AG20443 (cell line): ENCODE results near the gene FAM50A.

Experiments used
- DNase-seq: peaks from one replicate; pipeline ENCODE4 v3.0.0; 2012; ENCODE audit warnings: low spot score, mixed read lengths

The FAM50A gene

GRCh38 chrX:154440623-154441357, 3.2 kb upstream of the FAM50A start:
- no peak for DNase-seq

DNA sequence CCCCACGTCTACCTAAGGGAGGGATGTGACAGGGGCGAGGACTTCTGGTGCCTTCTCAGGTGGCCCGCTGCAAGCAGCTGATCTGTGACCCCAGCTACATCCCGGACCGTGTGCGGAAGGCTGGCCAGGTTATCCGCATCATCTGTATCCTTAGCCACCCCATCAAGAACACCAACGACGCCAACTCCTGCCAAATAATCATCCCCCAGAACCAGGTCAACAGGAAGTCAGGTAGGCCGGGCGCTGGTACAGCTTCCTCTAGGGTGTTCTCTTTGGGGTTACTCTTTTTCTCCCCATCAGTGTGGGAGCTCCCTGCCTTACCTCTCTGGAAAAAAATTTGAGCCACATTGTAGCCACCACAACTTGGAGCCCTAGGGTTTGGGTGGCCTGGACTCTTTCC, 2.4 kb upstream of the FAM50A start:
- DNase-seq, result no peak

DNA sequence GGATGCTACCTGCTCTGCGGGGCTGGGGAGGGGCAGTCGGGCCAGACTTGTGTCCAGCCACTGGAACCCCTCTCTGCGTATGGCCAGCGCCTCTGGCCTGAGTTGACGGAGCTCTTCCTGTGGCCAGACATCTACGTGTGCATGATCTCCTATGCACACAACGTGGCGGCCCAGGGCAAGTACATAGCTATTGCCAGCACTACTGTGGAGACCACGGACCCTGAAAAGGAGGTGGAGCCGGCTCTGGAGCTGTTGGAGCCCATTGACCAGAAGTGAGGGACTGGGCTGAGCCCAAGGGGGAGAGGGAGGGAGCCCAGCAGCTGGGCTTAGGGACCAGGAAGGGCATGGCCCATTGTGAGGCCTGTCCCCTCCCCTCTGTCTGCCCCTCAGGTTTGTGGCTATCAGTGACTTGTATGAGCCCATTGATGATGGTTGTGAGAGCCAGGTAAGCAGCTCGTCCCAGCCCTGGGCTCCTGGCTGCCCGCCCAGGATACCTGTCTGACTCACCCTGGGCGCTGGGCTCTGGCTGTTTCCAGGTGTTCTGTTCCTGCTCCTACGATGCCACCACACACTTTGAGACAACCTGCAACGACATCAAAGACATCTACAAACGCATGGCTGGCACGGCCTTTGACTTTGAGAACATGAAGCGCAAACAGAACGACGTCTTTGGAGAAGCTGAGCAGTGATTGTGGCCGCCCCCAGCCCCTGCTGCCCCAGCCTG, 1.8 kb upstream of the FAM50A start:
- no peak for DNase-seq

DNA sequence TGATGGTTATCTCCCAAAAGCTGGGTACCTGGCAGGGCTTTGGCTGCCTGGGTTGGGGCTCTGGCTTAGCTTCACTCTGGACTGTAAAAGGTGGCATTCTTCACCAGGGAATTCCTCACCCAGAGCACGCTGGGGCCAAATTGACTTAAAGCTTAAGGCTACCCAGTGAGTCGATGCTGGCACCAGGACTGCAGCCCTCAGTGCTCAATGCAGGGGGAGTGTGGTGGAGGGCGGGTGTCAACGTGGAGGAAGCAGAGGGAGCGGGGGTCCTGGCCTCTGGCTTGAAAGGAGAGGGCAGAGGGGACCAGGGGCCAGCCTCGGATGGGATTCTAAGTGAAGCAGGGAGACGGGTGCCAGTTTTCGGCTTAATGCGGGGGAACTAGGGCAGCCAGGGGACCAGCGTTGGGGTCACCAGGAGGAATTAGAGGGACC, 446 bp upstream of the FAM50A start:
- DNase-seq, result peak; percentile 12

DNA sequence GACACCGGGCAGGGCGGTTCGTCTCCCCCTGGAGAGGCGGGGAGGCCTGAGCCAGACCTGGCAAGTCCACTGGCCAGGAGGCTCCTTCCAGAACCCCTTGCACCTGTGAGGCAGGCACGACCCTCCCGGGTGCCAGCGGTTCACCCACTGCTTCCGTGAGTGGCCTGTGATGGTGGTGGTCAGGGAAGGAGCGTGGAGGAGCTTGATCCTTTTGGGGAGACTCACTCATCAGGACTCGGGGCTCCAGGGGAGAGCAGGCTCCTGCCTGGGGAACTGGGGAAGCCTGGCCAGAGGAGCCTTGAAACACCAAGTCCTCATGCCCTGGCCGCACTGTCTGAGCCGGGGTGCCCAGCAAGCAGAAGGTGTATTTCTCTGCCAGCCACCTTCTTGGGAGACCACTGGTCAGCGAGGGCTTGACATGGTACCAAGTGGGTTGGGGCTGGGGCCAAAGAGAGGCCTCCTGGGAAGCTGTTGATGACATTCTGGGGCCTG, 860 bp downstream of the FAM50A start:
- DNase-seq, result no peak

DNA sequence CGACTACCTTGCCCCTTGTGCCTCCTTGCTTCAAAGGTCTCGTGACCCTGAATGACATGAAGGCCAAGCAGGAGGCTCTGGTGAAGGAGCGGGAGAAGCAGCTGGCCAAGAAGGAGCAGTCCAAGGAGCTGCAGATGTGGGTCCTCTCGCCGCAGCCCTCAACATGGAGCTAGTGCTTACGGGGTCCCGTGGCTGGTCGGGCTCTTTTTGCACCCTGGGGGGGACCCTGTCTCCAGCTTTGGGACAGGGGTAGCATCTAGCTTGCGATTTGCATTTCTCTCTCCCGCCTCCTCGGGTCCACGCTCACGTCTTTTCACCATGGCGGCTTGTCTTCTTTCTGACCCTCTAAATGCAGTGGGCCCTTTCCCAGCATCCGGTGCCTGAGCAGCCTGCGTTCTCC, 1.8 kb downstream of the FAM50A start:
- no peak for DNase-seq

GRCh38 chrX:154446430-154446829, 2.5 kb downstream of the FAM50A start:
- DNase-seq, result no peak

GRCh38 chrX:154448484-154448883, 4.5 kb downstream of the FAM50A start:
- no peak for DNase-seq

GRCh38 chrX:154449618-154450017, 5.7 kb downstream of the FAM50A start:
- no peak for DNase-seq

DNA sequence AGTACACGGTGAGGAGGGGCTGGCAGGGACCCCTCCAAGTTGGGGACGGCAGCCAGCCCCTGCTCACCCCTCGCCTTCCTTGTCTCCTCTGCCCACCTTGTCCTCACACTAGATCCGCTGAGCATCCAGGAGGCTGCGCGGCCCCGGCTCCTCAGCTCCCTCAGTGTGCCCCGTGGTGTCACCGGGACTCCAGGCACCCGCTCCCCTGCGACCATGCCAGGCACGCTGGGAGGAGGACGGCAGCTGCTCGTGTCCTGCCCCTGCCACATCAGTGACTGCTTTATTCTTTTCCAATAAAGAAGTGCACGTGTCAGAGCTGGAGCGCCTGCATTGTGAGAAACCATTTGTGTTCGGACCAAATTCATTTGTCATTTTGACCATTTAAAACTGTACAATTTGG, 6.4 kb downstream of the FAM50A start:
- DNase-seq, result no peak

DNA sequence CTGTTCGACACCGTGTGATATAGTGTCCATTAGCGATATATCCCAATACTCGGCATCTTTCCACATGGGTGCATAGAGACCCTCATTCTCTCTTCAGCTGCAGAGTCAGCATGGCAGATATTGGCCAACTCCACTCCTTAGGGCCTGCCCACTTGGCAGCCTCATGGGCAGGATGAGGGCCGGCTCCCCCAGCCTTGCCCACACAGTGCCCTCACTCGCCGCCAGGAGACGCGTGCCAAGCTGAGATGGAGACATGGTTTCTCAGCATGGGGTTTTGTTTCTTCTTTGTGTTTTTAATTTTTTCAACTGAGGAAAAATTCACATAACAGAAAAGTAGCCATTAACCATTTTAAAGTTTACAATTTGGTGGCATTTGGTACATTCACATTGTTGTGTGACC, 8.9 kb downstream of the FAM50A start:
- DNase-seq, result no peak

DNA sequence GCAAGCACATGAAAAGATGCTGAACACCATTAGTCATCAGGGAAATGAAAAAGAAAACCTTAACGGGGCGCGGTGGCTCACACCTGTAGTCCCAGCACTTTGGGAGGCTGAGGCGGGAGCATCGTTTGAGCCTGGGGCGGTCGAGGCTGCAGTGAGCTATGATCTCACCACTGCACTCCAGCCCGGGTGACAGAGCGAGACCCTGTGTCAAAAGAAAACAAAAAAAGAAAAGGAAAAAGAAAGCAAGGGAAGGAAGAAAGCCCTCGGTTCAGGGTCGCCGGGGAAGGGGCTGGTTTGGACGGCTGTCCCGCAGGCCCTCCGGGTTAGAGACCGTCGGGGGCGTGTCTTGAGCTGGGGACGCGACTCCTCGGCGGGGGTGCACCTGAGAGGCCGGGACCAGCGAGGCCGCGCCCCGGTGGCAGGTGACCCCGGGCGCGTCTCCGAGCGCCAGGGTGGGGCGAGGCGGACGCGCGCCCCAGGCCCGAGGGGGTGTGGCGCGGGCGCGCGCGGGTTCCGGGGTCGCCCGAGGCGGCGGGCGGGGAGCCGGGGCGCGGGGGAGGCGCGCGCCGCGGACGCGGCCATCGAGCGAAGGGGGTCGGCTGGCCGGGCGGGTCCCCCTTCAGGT, 13.7 kb downstream of the FAM50A start:
- peak; percentile 79 for DNase-seq

- DNase-seq, result peak; percentile 77
These were observed 14.4 kb downstream of the FAM50A start, which contains the start of gene PLXNA3 for GRCh38 chrX:154458116-154458953. Gene PLXNA3, plus strand, starts transcription at chrX:154458281. Its CDS starts 1,903 bp downstream, at chrX:154460184.

- DNase-seq, result peak; percentile 25
These were observed 15.2 kb downstream of the FAM50A start for GRCh38 chrX:154458954-154459778.

GRCh38 chrX:154459832-154460231, 15.9 kb downstream of the FAM50A start:
- DNase-seq, result no peak

DNA sequence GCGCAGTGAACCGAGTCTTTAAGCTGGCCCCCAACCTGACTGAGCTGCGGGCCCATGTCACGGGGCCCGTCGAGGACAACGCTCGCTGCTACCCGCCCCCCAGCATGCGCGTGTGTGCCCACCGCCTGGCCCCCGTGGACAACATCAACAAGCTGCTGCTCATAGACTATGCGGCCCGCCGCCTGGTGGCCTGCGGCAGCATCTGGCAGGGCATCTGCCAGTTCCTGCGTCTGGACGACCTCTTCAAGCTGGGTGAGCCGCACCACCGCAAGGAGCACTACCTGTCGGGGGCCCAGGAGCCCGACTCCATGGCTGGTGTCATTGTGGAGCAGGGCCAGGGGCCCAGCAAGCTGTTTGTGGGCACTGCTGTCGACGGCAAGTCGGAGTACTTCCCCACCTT, 16.4 kb downstream of the FAM50A start:
- DNase-seq, result peak; percentile 21

- no peak for DNase-seq
These were observed 18.5 kb downstream of the FAM50A start for GRCh38 chrX:154462396-154462795.

GRCh38 chrX:154463611-154464220, 19.8 kb downstream of the FAM50A start:
- no peak for DNase-seq

DNA sequence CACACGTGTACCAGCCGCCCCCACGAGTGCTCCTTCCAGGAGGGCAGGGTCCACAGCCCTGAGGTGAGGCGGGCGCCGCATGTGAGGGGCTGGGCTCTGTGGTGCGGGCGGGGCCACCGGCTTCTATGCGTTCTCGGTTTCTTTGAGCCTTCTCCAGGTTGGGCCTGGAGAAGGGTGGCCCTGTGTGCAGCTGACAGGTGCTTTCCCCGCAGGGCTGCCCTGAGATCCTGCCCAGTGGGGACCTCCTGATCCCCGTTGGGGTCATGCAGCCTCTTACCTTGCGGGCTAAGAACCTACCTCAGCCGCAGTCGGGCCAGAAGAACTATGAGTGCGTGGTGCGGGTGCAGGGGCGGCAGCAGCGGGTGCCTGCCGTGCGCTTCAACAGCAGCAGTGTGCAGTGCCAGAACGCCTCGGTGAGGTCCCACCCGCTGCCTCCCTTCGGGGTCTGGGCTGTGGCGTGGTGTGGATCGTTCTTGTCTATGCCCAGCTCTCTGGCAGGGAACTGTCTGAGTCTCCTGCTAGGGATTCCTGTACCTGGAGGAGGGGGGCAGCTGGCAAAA, 20.9 kb downstream of the FAM50A start:
- no peak for DNase-seq

- DNase-seq, result no peak
These were observed 21.7 kb downstream of the FAM50A start for GRCh38 chrX:154465601-154466000.
